ENCODE results near the gene ITIH2. TPM values are rescaled to one million over a fixed set of nuclear protein-coding genes. Genes with fewer than 3 reads are reported as not detected.

The ITIH2 gene
- total and polyA plus RNA-seq, 3 donors from 2014 or later, result 0.37 to 0.41 TPM; not detected in 1

GRCh38 chr10:7794251-7795026 lies 91.3 kb downstream of the ITIH2 start:
- 81 to 83% methylated on average over 4 of the region's 4 CpGs for WGBS, 2 donors
- Histone ChIP-seq H3K27ac (no peak overlapping the region), H3K9me3 (no peaks in the 10 kb centered on the region), H3K27me3 (no peaks in the 10 kb centered on the region), H3K4me3 (no peak overlapping the region), H3K4me1 (peaks cover 20% of the 10 kb centered on the region), H3K36me3 (ENCODE audit: low read depth, missing control alignments) (no peaks in the 10 kb centered on the region)
- intact Hi-C loops (cut with DNase I; ENCODE audit: low total_unique reads), result no loop called here
- TF ChIP-seq POLR2A (IDR thresholded peaks at IDR 0.05), result no peak
- no peak for TF ChIP-seq CTCF (IDR thresholded peaks at IDR 0.05)
- no peak for DNase-seq

- no peak for TF ChIP-seq POLR2A (IDR thresholded peaks at IDR 0.05)
- TF ChIP-seq CTCF (IDR thresholded peaks at IDR 0.05), result no peak
- intact Hi-C loops (cut with DNase I; ENCODE audit: low total_unique reads), result no loop called here
- H3K4me3 ChIP-seq, result no peak overlapping the region
- DNase-seq, result no peak
- peaks cover 20% of the 10 kb centered on the region for H3K4me1 ChIP-seq
- H3K27me3 ChIP-seq, result no peaks in the 10 kb centered on the region
- H3K36me3 ChIP-seq (ENCODE audit: low read depth, missing control alignments), result no peaks in the 10 kb centered on the region
- H3K9me3 ChIP-seq, result no peaks in the 10 kb centered on the region
- WGBS, 2 donors, result 55 to 58% methylated on average over 4 of the region's 4 CpGs
- H3K27ac ChIP-seq, result peak overlapping the region in 1 of 2 donors; percentile 7
These were observed 92.5 kb downstream of the ITIH2 start for GRCh38 chr10:7795605-7796004.

GRCh38 chr10:7797582-7797981 lies 94.5 kb downstream of the ITIH2 start:
- Histone ChIP-seq H3K36me3 (ENCODE audit: low read depth, missing control alignments) (no peaks in the 10 kb centered on the region), H3K4me1 (peaks cover 19% of the 10 kb centered on the region), H3K9me3 (no peaks in the 10 kb centered on the region), H3K4me3 (no peak overlapping the region), H3K27ac (no peak overlapping the region), H3K27me3 (no peaks in the 10 kb centered on the region)
- TF ChIP-seq POLR2A (IDR thresholded peaks at IDR 0.05) (no peak), CTCF (IDR thresholded peaks at IDR 0.05) (no peak)
- intact Hi-C loops (cut with DNase I; ENCODE audit: low total_unique reads), result no loop called here
- 48 to 52% methylated on average over 6 of the region's 6 CpGs for WGBS, 2 donors
- no peak for DNase-seq

Other genes starting within 250 kb of the ITIH2 start
- 10 to 100 TPM; 28.0 to 38.1 TPM for gene ITIH5, start 36.4 kb upstream of the ITIH2 start, total RNA-seq
- gene ITIH5, start 36.4 kb upstream of the ITIH2 start, polyA plus RNA-seq (ENCODE audit: insufficient read depth, low read depth, low replicate concordance), result 28.0 TPM
- 10 to 100 TPM in 1 of 2 donors, 1 to 10 TPM in 1; 9.1 to 10.6 TPM for gene KIN, start 84.7 kb downstream of the ITIH2 start, total RNA-seq
- 8.3 TPM for gene KIN, start 84.7 kb downstream of the ITIH2 start, polyA plus RNA-seq (ENCODE audit: insufficient read depth, low read depth, low replicate concordance)
- 100 to 1,000 TPM; 246 to 272 TPM for gene ATP5F1C, start 84.9 kb downstream of the ITIH2 start, total RNA-seq
- 186 TPM for gene ATP5F1C, start 84.9 kb downstream of the ITIH2 start, polyA plus RNA-seq (ENCODE audit: insufficient read depth, low read depth, low replicate concordance)
- 10 to 100 TPM; 32.8 to 33.0 TPM for gene TAF3, start 115.2 kb downstream of the ITIH2 start, total RNA-seq
- gene TAF3, start 115.2 kb downstream of the ITIH2 start, polyA plus RNA-seq (ENCODE audit: insufficient read depth, low read depth, low replicate concordance), result 7.0 TPM

Measured in testis (tissue), 3 donors.